GM10847 (cell line): Measurements from ENCODE around the gene RPA3.

Experiments
- POLR2A ChIP-seq: IDR thresholded peaks from 2 replicates; pipeline ENCODE4 v1.6.1; 2011; ENCODE audit not compliant: insufficient read length; ENCODE audit errors: extremely low read depth

RPA3 gene

GRCh38 chr7:7718492-7718891, at the start of gene RPA3:
Gene RPA3 (minus strand): TSS chr7:7718607. CDS start chr7:7640418, 78,189 bp downstream.
- TF ChIP-seq POLR2A = no peak

GRCh38 chr7:7766671-7767070, 48.3 kb upstream of the RPA3 start:
- TF ChIP-seq POLR2A = no peak

GRCh38 chr7:7765422-7765821, 47.0 kb upstream of the RPA3 start:
- TF ChIP-seq POLR2A = no peak

- TF ChIP-seq POLR2A = no peak
Measured at GRCh38 chr7:7764520-7765396, 46.4 kb upstream of the RPA3 start.

- no peak for TF ChIP-seq POLR2A
Measured at GRCh38 chr7:7761974-7762779, 43.8 kb upstream of the RPA3 start.

GRCh38 chr7:7761340-7761973, 43.0 kb upstream of the RPA3 start:
- TF ChIP-seq POLR2A = no peak

- TF ChIP-seq POLR2A = no peak
Measured at GRCh38 chr7:7757576-7757975, 39.2 kb upstream of the RPA3 start.

- TF ChIP-seq POLR2A = no peak
Measured at GRCh38 chr7:7756577-7756976, 38.2 kb upstream of the RPA3 start.

GRCh38 chr7:7751243-7752092, 33.1 kb upstream of the RPA3 start:
- TF ChIP-seq POLR2A = no peak

- TF ChIP-seq POLR2A = no peak
Measured at GRCh38 chr7:7750571-7751242, 32.3 kb upstream of the RPA3 start.

GRCh38 chr7:7746458-7746857, 28.1 kb upstream of the RPA3 start:
- TF ChIP-seq POLR2A = no peak

GRCh38 chr7:7745966-7746365, 27.6 kb upstream of the RPA3 start:
- no peak for TF ChIP-seq POLR2A

- TF ChIP-seq POLR2A = no peak
Measured at GRCh38 chr7:7745258-7745657, 26.9 kb upstream of the RPA3 start.

- no peak for TF ChIP-seq POLR2A
Measured at GRCh38 chr7:7742223-7742622, 23.8 kb upstream of the RPA3 start.
